Measurements from ENCODE around the gene TNIP2.

DNA sequence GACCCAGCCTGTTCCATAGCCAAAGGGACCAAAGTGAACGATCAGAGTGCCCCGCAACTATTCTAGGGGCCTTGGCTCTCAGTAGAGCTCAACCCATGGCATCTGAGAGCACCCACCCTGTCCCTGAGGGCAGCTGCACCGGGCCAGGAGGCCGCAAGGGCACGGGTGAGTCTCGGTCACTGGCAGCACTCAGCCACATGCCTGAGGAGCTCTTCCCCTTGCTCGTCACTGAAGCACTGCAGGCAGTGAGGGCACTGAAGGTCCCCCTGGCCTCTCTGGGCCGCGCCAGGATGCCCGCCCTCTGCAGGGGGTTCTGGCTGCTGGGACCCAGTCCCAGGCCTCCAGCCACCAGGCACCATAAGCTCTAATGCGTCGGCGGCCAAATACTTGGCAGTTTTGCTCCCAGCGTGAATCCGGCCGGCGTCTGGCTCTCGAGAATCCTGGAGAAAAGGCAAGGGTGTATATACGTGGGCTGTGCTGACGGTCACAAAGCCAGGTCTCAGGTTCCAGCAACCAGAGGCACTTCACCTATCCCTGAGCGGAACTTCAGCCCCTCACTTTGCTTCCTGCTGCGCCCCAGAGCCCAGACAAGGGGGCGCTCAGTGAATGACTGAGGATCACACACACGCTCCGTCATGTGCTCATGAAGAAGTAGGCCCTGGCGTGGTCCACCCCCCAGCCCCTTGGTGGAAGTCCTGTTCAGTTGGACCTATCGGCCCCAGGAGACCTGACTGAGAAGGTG lies 13.9 kb downstream of the TNIP2 start:
- TF ChIP-seq, protein P1, sequence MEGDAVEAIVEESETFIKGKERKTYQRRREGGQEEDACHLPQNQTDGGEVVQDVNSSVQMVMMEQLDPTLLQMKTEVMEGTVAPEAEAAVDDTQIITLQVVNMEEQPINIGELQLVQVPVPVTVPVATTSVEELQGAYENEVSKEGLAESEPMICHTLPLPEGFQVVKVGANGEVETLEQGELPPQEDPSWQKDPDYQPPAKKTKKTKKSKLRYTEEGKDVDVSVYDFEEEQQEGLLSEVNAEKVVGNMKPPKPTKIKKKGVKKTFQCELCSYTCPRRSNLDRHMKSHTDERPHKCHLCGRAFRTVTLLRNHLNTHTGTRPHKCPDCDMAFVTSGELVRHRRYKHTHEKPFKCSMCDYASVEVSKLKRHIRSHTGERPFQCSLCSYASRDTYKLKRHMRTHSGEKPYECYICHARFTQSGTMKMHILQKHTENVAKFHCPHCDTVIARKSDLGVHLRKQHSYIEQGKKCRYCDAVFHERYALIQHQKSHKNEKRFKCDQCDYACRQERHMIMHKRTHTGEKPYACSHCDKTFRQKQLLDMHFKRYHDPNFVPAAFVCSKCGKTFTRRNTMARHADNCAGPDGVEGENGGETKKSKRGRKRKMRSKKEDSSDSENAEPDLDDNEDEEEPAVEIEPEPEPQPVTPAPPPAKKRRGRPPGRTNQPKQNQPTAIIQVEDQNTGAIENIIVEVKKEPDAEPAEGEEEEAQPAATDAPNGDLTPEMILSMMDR (IDR thresholded peaks at IDR 0.05; ENCODE audit: insufficient read depth, low read length, poor library complexity, severe bottlenecking): no peak
- no peak for TF ChIP-seq EZH2phosphoT487 (conservative IDR thresholded peaks at IDR 0.05; ENCODE audit: low read length)
